HG03139 (cell line): ENCODE results near the gene TLR1.
"Not testable (repeated sequence)": the region's sequence is repeated elsewhere in the genome, so short reads cannot be mapped to it uniquely, and the experiment has no call there.

Experiments used
- ATAC-seq: cut with Tn5 transposase; IDR thresholded peaks from one replicate; pipeline ENCODE4 v1.9.1; 2021; ENCODE audit not compliant: unreplicated experiment

The TLR1 gene

DNA sequence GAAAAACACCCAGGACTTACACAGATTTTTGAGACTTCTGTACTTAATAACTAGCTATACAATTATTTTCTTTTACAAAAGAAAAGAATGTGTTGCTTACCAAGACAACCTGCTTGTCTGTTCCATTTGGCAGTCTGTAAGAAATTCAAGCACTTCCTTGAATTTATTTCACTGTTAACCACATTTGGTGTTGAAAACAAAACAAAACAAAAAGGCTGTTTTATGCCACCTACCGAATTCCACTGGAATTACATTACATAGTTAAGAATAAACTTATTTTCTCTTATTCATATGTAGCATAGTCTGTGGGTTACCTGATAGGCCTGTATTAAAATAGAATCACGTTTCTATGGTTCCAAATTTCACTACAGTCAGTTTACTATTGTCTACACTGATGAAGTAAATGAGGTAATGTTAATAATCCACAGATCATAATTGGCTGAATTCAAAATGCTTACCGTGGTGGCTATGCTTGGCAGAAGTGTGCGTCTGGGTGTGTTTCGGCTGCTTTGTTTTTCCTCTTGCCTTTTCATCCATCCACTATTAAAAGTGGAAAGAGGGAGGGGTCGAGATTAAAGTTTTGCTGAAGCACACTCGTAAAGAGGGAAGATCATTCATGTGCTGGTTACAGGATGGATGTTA, at the start of gene TLR1:
Gene TLR1 (minus strand): TSS at position 138 of the 642 bp plus-strand sequence. CDS start 5,960 bp downstream, outside the sequence.
- no peak for ATAC-seq

DNA sequence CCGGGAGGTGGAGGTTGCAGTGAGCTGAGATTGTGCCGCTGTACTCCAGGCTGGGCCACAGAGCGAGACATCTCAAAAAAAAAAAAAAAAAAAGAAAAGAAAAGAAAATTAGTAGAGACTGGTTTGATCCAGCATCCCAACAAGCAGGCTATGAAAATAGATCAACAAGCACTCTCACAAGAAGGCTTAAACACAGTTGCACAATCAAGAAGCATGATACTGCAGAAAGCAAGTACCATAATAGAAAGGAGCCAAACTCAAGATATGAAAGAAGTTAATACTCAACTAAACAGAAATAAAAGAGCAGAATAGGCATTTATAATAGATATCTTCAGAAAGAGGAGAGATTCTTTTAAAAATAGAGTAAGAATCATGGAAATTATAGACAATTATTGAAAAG, 41.4 kb upstream of the TLR1 start:
- ATAC-seq = no peak

DNA sequence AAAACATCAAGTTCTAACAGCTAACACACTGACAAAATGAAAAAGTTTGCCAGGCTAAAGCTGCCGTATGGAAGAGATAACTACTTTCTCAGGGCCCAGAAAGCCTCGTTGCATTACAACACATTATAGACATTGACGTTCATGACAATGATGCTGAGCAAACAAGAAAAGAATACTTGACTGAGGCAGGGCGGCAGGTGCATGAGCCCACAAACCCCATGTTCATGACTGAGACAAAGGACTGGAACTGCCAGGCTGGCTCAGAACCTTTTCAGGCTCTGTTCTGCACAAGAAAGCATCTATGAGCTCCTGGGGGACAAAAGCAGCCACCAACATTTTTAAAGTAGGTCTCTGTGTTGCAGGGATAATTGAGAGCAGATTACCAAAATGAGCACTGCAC, 38.4 kb upstream of the TLR1 start:
- no peak for ATAC-seq

GRCh38 chr4:38837849-38838248, 33.3 kb upstream of the TLR1 start:
- no peak for ATAC-seq

DNA sequence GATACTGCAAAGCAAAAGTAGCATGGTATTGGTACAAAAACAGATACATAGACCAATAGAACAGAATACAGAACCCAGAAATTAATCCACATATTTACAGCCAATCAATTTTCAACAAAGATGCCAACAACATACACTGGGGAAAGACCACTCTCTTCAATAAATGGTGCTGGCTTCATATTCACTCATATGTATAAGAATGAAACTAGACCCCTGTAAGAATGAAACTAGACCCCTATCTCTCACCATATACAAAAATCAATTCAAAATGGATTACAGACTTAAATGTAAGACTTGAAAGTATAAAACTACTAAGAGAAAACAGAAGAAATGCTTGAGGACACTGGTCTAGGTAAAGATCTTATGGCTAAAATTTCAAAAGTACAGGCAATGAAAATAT, 32.7 kb upstream of the TLR1 start:
- ATAC-seq = no peak

- no peak for ATAC-seq
Measured at GRCh38 chr4:38834570-38834969, 30.0 kb upstream of the TLR1 start.

DNA sequence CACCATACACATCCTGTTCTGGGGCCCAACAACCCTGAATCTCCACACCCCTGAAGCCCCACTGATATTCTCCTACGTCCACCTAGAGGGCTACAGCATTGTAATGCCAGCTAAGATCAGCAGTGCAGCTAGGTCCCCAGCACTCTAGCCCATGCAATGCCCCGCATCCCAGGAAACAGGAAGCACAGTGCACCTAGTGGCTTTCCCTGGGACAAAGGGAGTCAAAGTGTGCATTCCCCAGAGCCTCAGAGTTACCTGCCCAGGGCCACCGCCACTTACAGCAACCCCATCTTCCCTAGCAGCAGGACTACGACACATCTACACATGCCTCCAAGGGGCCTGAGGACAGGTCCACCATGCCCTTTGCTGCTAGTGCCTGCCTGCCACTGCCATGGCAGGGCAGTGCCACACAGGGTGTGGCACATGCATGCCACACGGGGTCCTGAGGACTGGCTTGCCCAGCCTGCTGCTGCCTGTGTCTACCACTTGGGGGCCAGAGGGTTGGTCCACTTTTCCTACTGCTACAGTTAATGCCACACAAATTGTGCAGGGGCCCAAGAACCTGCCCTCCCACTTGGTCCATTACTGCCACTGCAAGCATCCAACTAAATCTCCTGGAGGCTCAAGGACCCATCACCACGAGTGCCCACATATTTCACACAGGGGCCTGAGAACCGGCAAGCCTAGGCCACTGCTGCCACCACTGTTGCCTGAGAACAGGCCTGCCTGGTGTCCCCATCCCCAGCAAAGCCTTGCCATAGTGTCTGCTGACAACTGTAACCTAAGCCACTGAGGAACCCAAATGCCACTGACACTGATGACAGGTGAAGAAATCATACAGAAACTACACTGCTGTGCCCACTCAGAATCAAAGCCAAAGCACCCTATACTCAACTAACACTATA, 28.3 kb upstream of the TLR1 start:
- no peak for ATAC-seq

- ATAC-seq = no peak
Measured at GRCh38 chr4:38832206-38832605, 27.6 kb upstream of the TLR1 start.

GRCh38 chr4:38831653-38832052, 27.1 kb upstream of the TLR1 start:
- no peak for ATAC-seq

DNA sequence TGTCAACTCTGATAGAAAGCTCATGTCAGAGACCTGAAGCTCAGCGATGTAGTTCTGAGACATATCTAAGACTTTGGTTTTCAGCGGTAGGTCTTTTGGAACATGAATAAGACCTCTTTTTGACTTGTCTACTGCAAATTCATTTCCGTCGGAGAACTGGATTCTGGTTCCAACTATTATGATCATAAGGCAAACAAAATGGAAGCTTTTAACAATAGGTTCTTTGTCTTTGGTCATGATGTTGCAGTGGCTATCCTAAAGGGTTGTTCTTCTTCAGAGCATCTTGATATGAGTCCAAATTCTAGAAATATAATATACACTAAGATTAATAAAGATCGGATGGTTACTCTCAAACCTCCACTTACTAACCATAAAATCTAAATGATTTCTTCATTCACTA, 24.6 kb upstream of the TLR1 start:
- ATAC-seq = no peak

- no peak for ATAC-seq
Measured at GRCh38 chr4:38823766-38824165, 19.2 kb upstream of the TLR1 start.

DNA sequence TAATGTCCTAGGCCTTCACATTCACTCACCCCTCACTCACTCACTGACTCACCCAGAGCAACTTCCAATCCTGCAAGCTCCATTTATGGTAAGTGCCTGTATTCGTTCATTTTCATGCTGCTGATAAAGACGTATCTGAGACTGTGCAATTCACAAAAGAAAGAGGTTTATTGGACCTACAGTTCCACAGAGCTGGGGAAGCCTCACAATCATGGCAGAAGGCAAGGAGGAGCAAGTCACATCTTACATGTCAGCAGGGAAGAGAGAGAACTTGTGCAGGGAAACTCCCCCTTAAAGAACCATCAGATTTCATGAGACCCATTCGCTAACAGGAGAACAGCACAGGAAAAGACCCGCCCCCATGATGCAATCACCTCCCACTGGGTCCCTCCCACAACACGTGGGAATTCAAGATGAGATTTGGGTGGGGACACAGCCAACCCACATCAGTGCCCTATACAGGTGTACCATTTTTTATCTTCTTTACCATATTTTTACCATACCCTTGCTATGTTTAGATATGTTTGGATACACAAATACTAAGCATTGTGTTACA, 18.2 kb upstream of the TLR1 start:
- no peak for ATAC-seq

GRCh38 chr4:38821739-38822138, 17.1 kb upstream of the TLR1 start:
- no peak for ATAC-seq

- ATAC-seq = no peak
Measured at GRCh38 chr4:38820329-38821061, 15.9 kb upstream of the TLR1 start.

- no peak for ATAC-seq
Measured at GRCh38 chr4:38819569-38819968, 15.0 kb upstream of the TLR1 start.

DNA sequence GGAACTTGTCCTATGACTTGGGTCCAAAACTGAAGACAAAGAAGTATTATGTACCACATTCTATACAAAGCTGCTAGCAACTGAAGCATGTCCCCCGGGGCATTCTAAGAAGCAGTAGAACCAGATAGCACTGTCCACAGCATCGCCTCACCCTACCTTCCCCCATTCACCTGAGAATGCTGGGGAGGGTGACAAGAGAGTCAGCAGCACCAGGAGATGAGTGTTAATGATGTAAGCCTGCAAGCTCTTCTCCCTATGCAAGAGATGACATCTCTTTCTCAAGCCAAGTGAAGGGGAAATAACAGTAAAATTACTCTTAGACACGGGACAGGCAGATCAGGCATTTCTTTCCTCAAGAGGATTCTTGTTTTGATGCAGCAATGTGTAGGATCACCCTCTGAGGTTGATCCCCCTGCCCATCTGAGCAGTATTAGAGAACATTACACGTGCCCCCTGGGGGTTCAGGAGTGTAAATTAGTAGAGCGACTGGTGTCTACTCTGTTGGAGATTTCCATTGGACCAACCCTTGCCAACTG, 13.9 kb upstream of the TLR1 start:
- no peak for ATAC-seq

- ATAC-seq = no peak
Measured at GRCh38 chr4:38815885-38816782, 11.5 kb upstream of the TLR1 start.

DNA sequence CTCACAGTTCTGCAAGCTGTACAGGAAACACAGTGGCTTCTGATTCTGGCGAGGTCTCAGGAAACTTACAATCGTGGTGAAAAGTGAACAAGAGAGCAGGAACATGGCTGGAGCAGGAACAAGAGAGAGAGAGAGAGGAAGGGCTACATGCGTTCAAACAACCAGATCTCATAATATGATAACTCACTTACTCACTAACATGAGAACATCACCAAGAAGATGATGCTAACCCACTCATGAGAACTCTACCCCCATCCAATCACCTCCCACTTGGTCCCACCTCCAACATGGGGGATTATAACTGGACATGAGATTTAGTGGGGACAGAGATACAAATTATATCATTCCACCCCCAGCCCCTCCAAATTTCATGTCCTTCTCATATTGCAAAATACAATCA, 9.8 kb upstream of the TLR1 start:
- no peak for ATAC-seq

GRCh38 chr4:38811297-38811696, 6.7 kb upstream of the TLR1 start:
- ATAC-seq = no peak

DNA sequence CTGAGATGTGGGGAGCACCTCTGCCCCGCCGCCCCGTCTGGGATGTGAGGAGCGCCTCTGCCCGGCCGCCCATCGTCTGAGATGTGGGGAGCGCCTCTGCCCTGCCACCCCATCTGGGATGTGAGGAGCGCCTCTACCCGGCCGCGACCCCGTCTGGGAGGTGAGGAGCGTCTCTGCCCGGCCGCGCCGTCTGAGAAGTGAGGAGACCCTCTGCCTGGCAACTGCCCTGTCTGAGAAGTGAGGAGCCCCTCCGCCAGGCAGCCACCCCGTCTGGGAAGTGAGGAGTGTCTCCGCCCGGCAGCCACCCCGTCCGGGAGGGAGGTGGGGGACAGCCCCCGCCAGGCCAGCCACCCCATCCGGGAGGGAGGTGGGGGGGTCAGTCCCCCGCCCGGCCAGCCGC, 2.9 kb upstream of the TLR1 start:
- ATAC-seq = not testable (repeated sequence)
